ENCODE data around the gene LYPLAL1. TPM values are rescaled to one million over a fixed set of nuclear protein-coding genes. Genes with fewer than 3 reads are reported as not detected.

Gene LYPLAL1
- total and polyA plus RNA-seq, 8 donors = 14.8 to 37.9 (median 22.2) TPM

DNA sequence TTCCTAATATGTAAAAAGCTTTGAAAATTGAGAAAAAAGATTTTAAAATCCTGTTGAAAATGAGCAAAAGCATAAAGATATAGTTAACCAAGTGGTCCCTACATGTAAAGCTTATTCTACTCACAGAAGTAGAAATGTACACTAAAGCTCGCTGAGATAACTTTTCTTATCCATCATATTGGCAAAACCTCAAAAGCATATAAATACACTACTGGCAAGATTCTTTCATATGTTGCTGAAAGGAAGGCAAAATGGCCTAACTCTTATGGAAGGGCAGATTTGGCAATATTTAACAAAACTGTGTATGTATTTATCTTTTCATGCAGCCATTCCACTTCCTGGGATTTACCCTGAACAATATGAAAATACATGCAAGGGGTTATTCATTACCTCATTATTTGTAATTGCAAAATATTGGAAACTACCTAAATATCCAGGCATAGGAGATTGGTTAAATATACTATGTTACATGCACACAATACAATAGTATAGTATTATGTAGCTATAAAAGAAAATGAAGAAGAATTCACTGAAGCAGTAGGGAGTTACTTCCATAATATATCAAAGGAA, 43.2 kb upstream of the LYPLAL1 start:
- DNase-seq = no peak
- H3K4me1 ChIP-seq = peaks cover 0 to 6% (median 0%) of the 10 kb centered on the region in 3 donors
- no peak overlapping the region for H3K4me3 ChIP-seq
- intact Hi-C loops (cut with DNase I) = no loop called here
- no peak overlapping the region for H3K27ac ChIP-seq
- ATAC-seq = peak in 1 of 4 donors; percentile 21
- no peaks in the 10 kb centered on the region for H3K36me3 ChIP-seq
- H3K27me3 ChIP-seq = no peaks in the 10 kb centered on the region
- H3K9me3 ChIP-seq = no peaks in the 10 kb centered on the region
- TF ChIP-seq, protein P1, sequence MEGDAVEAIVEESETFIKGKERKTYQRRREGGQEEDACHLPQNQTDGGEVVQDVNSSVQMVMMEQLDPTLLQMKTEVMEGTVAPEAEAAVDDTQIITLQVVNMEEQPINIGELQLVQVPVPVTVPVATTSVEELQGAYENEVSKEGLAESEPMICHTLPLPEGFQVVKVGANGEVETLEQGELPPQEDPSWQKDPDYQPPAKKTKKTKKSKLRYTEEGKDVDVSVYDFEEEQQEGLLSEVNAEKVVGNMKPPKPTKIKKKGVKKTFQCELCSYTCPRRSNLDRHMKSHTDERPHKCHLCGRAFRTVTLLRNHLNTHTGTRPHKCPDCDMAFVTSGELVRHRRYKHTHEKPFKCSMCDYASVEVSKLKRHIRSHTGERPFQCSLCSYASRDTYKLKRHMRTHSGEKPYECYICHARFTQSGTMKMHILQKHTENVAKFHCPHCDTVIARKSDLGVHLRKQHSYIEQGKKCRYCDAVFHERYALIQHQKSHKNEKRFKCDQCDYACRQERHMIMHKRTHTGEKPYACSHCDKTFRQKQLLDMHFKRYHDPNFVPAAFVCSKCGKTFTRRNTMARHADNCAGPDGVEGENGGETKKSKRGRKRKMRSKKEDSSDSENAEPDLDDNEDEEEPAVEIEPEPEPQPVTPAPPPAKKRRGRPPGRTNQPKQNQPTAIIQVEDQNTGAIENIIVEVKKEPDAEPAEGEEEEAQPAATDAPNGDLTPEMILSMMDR (IDR thresholded peaks at IDR 0.05) = no peak
- WGBS, 2 donors = 55 to 59% methylated on average over 1 of the region's 1 CpG
- no peak for FAIRE-seq

DNA sequence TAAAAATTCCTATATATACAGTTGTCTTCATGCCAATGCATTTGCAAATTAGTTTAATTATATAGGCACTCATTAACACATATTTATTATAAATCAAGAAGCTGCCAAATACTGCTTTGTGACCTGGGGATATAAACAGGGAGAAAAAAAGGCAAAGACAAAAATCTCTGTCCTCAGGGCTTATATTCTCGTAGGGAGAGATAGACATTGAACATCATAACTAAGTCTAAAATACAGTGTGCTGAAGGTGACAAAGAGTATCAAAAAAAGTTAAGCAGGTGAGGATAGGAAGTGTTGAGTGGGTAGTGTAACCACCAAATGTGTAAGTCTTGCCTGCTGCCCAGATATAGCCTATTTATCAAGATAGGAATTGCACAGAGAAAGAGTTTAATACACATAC, 40.7 kb upstream of the LYPLAL1 start:
- no peak for ATAC-seq
- Histone ChIP-seq H3K27me3 (no peaks in the 10 kb centered on the region), H3K36me3 (no peaks in the 10 kb centered on the region), H3K4me3 (no peak overlapping the region), H3K27ac (no peak overlapping the region), H3K9me3 (no peaks in the 10 kb centered on the region), H3K4me1 (peaks cover 0 to 6% (median 0%) of the 10 kb centered on the region in 3 donors)
- DNase-seq = no peak
- intact Hi-C loops (cut with DNase I) = no loop called here
- TF ChIP-seq, protein P1 (IDR thresholded peaks at IDR 0.05) = no peak
- FAIRE-seq = no peak
- WGBS, 2 donors = 88 to 93% methylated on average over 1 of the region's 1 CpG

DNA sequence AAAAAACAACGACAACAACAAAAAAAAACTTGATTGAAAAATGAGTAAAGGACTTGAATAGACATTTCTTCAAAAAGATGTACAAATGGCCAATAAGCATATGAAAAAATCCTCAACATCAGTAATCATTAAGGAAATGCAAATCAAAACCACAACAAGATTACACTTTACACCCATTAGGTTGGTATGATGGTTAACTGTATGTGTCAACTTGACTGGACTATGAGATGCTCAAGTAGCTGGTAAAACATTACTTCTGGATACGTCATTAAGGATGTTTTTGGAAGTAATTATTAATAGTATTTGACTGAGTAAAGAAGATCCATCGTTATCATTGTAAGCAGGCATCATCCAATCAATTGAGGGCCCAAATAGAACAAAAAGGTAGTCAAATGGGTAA, 34.9 kb upstream of the LYPLAL1 start:
- Histone ChIP-seq H3K9me3 (no peaks in the 10 kb centered on the region), H3K27ac (no peak overlapping the region), H3K4me1 (no peaks in the 10 kb centered on the region), H3K36me3 (no peaks in the 10 kb centered on the region), H3K27me3 (no peaks in the 10 kb centered on the region), H3K4me3 (no peak overlapping the region)
- DNase-seq = no peak
- no peak for ATAC-seq
- intact Hi-C loops (cut with DNase I) = no loop called here
- WGBS, 2 donors = 84 to 89% methylated on average over 3 of the region's 3 CpGs
- TF ChIP-seq, protein P1 (IDR thresholded peaks at IDR 0.05) = no peak
- FAIRE-seq = no peak

DNA sequence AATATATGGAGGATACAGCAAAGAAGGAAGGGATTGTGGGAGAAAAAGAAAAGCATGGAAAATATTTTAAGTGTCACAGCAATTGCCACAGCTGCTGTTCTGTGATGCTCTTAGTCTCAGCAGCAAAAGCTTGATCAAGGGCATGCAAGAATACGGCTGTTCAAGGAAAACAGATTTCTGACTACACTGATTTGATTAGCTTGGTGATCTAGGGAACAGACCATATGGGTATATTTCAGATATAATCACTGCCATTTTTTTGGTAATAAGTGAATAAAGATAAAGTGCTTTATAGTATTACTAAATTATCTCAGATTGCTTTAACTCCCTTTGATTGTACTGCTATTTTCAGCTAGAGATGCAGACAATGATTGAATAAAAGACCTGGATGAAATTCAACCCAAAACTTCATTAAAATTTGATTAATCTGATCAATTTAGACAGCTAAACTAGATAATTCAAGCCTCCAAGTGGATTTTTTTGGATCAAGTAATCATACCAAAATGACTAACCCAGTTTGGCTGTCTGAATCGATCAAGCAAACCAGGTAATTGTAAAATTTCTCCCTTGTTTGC, 33.3 kb upstream of the LYPLAL1 start:
- H3K27ac ChIP-seq = no peak overlapping the region
- H3K4me3 ChIP-seq = no peak overlapping the region
- DNase-seq (no peak), FAIRE-seq (no peak), ATAC-seq (no peak)
- TF ChIP-seq, protein P1 (IDR thresholded peaks at IDR 0.05) = no peak
- intact Hi-C loops (cut with DNase I) = no loop called here
- no peaks in the 10 kb centered on the region for H3K27me3 ChIP-seq
- WGBS, 2 donors = 39 to 41% methylated on average over 2 of the region's 2 CpGs
- no peaks in the 10 kb centered on the region for H3K9me3 ChIP-seq
- H3K4me1 ChIP-seq = no peaks in the 10 kb centered on the region
- no peaks in the 10 kb centered on the region for H3K36me3 ChIP-seq

DNA sequence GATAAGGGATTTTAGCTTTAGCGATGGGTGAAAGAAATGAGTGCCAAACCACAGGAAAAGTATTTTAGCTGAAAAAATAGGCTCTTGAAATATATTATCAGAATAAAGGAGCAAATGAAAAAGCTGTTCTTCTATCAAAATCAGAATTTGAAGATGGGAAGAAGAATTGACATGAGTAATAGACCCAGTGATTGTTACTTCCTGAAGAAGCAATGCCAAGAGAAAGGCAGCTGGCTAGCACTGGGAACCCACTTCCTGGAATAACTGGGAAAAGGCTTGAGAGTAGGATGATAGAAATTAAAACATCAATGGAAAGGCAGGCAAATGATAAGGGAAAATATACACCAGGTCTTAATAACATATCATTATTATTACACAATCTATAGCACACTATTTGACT, 29.9 kb upstream of the LYPLAL1 start:
- no peaks in the 10 kb centered on the region for H3K27me3 ChIP-seq
- H3K4me3 ChIP-seq = no peak overlapping the region
- H3K4me1 ChIP-seq = no peaks in the 10 kb centered on the region
- 90 to 93% methylated on average over 1 of the region's 1 CpG for WGBS, 2 donors
- TF ChIP-seq, protein P1 (IDR thresholded peaks at IDR 0.05) = no peak
- H3K9me3 ChIP-seq = no peaks in the 10 kb centered on the region
- intact Hi-C loops (cut with DNase I) = no loop called here
- H3K27ac ChIP-seq = no peak overlapping the region
- DNase-seq (no peak), FAIRE-seq (no peak), ATAC-seq (no peak)
- H3K36me3 ChIP-seq = no peaks in the 10 kb centered on the region

Data from pancreas (tissue), 10 donors.